ENCODE measurements around the gene POU2F1. TPM values are rescaled to one million over a fixed set of nuclear protein-coding genes. Genes with fewer than 3 reads are reported as not detected.

The POU2F1 gene
- total and polyA plus RNA-seq, 4 donors: 1.1 to 28.6 (median 13.7) TPM

GRCh38 chr1:167263819-167264464 is 43.3 kb downstream of the POU2F1 start:
- H3K4me1 ChIP-seq (ENCODE audit: control insufficient read depth in 1 of 2, insufficient read depth in 2 of 2, low read length in 2 of 2): peaks cover 3 to 5% of the 10 kb centered on the region in 2 donors
- intact Hi-C loops (cut with DNase I): loop anchor here (2.0 to 10.0 kb wide), 2 partner anchors 181 to 271 kb away; no protein-coding TSS in a partner anchor

GRCh38 chr1:167266965-167267364 is 46.3 kb downstream of the POU2F1 start:
- no peaks in the 10 kb centered on the region for H3K36me3 ChIP-seq (ENCODE audit: control insufficient read depth in 1 of 2, insufficient read depth in 2 of 2, low read length in 1 of 2)
- peaks cover 3 to 5% of the 10 kb centered on the region in 2 donors for H3K4me1 ChIP-seq (ENCODE audit: control insufficient read depth in 1 of 2, insufficient read depth in 2 of 2, low read length in 2 of 2)
- ATAC-seq (ENCODE audit: low FRiP score) (no peak), DNase-seq (no peak)
- no peak overlapping the region for H3K27ac ChIP-seq (ENCODE audit: low read depth in 1 of 2, low read length in 2 of 2)
- intact Hi-C loops (cut with DNase I): loop anchor here (5.0 to 10.0 kb wide), 3 partner anchors 175 to 268 kb away; no protein-coding TSS in a partner anchor
- no peak overlapping the region for H3K4me3 ChIP-seq (ENCODE audit: low read length in 2 of 2)
- H3K27me3 ChIP-seq (ENCODE audit: control insufficient read depth in 1 of 2, insufficient read depth in 2 of 2, low read length in 1 of 2): no peaks in the 10 kb centered on the region
- H3K9me3 ChIP-seq (ENCODE audit: control insufficient read depth, low read length): no peaks in the 10 kb centered on the region

More at GRCh38 chr1:167263819-167264464, 43.3 kb downstream of the POU2F1 start:
- ATAC-seq (ENCODE audit: low FRiP score) (no peak), DNase-seq (no peak)
- H3K36me3 ChIP-seq (ENCODE audit: control insufficient read depth in 1 of 2, insufficient read depth in 2 of 2, low read length in 1 of 2): no peaks in the 10 kb centered on the region
- H3K4me3 ChIP-seq (ENCODE audit: low read length in 2 of 2): no peak overlapping the region
- no peaks in the 10 kb centered on the region for H3K27me3 ChIP-seq (ENCODE audit: control insufficient read depth in 1 of 2, insufficient read depth in 2 of 2, low read length in 1 of 2)
- no peaks in the 10 kb centered on the region for H3K9me3 ChIP-seq (ENCODE audit: control insufficient read depth, low read length)
- no peak overlapping the region for H3K27ac ChIP-seq (ENCODE audit: low read depth in 1 of 2, low read length in 2 of 2)

GRCh38 chr1:167268347-167268787 is 47.7 kb downstream of the POU2F1 start:
- peaks cover 2 to 3% of the 10 kb centered on the region in 2 donors for H3K4me1 ChIP-seq (ENCODE audit: control insufficient read depth in 1 of 2, insufficient read depth in 2 of 2, low read length in 2 of 2)
- no peaks in the 10 kb centered on the region for H3K9me3 ChIP-seq (ENCODE audit: control insufficient read depth, low read length)
- 83 to 84% methylated on average over 2 of the region's 2 CpGs for WGBS, 2 donors
- no peaks in the 10 kb centered on the region for H3K27me3 ChIP-seq (ENCODE audit: control insufficient read depth in 1 of 2, insufficient read depth in 2 of 2, low read length in 1 of 2)
- DNase-seq: no peak
- intact Hi-C loops (cut with DNase I): loop anchor here (5.0 to 10.0 kb wide), 3 partner anchors 174 to 266 kb away; no protein-coding TSS in a partner anchor
- H3K4me3 ChIP-seq (ENCODE audit: low read length in 2 of 2): no peak overlapping the region
- no peaks in the 10 kb centered on the region for H3K36me3 ChIP-seq (ENCODE audit: control insufficient read depth in 1 of 2, insufficient read depth in 2 of 2, low read length in 1 of 2)
- H3K27ac ChIP-seq (ENCODE audit: low read depth in 1 of 2, low read length in 2 of 2): no peak overlapping the region
- no peak for ATAC-seq (ENCODE audit: low FRiP score)

DNA sequence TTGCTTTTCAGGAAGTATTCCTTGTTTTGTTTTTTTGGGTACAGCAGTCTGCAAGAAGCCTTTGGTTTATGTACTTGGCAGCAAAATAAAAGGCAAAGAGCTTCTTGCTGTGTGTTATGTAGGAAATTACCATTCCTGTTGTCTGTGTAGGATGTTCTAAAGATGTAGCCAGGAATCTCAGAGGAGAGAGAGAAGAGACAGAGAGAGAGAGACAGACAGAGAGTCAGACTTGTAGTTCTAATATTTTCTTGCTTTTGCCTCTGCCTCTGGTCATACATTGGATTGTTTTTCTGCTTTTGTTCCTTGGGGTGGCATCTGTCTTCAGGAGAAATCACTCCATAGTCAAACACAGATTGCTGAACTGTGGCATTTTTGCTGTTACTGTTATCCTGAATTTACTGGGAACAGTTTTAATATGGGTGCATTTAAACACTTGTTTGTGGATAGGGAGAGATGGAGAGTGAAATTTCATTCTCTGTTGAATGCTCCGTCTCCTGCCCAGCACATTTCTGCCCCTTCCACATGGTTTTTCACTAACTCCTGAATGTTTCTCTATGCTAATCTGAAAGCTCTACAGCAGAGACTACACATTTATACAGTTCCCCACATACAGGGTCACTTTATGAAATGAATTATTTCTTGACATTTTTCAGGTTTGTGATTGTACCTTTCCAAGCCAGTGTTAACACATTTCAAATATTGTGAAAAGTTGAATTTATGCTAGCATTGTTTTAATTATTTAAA is 49.8 kb downstream of the POU2F1 start:
- WGBS, 2 donors: 22 to 23% methylated on average over 1 of the region's 1 CpG
- DNase-seq: no peak
- ATAC-seq (ENCODE audit: low FRiP score): no peak
- Histone ChIP-seq H3K27me3 (ENCODE audit: control insufficient read depth in 1 of 2, insufficient read depth in 2 of 2, low read length in 1 of 2) (no peaks in the 10 kb centered on the region), H3K27ac (ENCODE audit: low read depth in 1 of 2, low read length in 2 of 2) (no peak overlapping the region), H3K4me1 (ENCODE audit: control insufficient read depth in 1 of 2, insufficient read depth in 2 of 2, low read length in 2 of 2) (peaks cover 0 to 2% of the 10 kb centered on the region in 2 donors), H3K36me3 (ENCODE audit: control insufficient read depth in 1 of 2, insufficient read depth in 2 of 2, low read length in 1 of 2) (no peaks in the 10 kb centered on the region), H3K4me3 (ENCODE audit: low read length in 2 of 2) (no peak overlapping the region), H3K9me3 (ENCODE audit: control insufficient read depth, low read length) (no peaks in the 10 kb centered on the region)
- intact Hi-C loops (cut with DNase I): no loop called here

DNA sequence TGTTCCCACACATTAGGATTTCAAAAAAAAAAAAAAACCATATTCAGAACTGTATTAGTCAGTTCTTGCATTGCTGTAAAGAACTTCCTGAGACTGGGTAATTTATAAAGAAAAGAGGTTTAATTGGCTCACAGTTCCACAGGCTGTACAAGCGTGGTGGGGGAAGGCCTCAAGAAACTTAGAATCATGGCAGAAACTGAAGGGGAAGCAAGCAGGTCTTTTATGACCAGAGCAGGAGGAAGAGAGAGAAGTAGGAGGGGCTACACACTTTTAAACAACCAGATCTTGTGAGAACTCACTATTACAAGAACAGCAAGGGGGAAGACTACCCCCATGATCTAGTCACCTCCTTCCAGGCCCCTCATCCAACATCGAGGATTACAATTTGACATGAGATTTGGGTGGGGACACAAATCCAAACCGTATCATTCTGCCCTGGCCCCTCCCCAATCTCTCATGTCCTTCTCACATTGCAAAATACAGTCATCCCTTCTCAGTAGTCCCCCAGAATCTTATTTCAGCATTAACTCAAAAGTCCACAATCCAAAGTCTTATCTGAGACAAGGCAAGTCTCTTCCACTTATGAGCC is 51.8 kb downstream of the POU2F1 start:
- H3K27me3 ChIP-seq (ENCODE audit: control insufficient read depth in 1 of 2, insufficient read depth in 2 of 2, low read length in 1 of 2): no peaks in the 10 kb centered on the region
- no peak overlapping the region for H3K27ac ChIP-seq (ENCODE audit: low read depth in 1 of 2, low read length in 2 of 2)
- no peak for ATAC-seq (ENCODE audit: low FRiP score)
- H3K4me1 ChIP-seq (ENCODE audit: control insufficient read depth in 1 of 2, insufficient read depth in 2 of 2, low read length in 2 of 2): no peaks in the 10 kb centered on the region
- intact Hi-C loops (cut with DNase I): no loop called here
- no peaks in the 10 kb centered on the region for H3K36me3 ChIP-seq (ENCODE audit: control insufficient read depth in 1 of 2, insufficient read depth in 2 of 2, low read length in 1 of 2)
- no peak for DNase-seq
- H3K9me3 ChIP-seq (ENCODE audit: control insufficient read depth, low read length): no peaks in the 10 kb centered on the region
- H3K4me3 ChIP-seq (ENCODE audit: low read length in 2 of 2): no peak overlapping the region
- 84 to 86% methylated on average over 3 of the region's 3 CpGs for WGBS, 2 donors

DNA sequence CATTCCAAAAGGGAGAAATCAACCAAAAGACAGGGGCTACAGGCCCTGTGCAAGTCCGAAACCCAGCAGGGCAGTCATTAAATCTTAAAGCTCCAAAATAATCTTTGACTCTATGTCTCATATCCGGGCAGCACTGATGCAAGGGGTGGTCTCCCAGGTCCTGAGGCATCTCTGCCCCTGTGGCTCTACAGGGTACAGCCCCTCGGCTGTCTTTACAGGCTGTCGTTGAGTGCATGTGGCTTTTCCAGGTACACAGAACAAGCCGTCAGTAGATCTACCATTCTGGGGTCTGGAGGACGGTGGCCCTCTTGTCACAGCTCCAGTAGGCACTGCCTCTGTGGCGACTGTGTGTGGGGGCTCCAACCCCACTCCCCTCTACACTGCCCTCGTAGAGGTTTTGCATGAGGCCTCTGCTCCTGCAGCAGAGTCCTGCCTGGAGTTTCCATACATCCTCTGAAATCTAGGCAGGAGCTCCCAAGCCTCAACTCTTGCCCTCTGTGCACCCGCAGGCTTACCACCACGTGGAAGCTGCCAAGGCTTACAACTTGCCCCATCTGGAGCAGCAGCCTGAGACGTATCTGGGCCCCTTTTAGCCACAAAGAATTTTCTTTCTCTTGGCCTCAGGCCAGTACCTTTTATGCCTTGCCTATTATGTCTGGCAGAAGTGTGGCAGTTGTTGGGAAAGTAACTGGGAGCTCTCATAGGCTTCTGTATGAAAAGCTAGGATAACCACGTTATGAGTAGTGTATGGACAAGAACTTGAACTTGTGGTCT is 52.5 kb downstream of the POU2F1 start:
- intact Hi-C loops (cut with DNase I): no loop called here
- ATAC-seq (ENCODE audit: low FRiP score): no peak
- peaks cover 0 to 2% of the 10 kb centered on the region in 2 donors for H3K4me1 ChIP-seq (ENCODE audit: control insufficient read depth in 1 of 2, insufficient read depth in 2 of 2, low read length in 2 of 2)

DNA sequence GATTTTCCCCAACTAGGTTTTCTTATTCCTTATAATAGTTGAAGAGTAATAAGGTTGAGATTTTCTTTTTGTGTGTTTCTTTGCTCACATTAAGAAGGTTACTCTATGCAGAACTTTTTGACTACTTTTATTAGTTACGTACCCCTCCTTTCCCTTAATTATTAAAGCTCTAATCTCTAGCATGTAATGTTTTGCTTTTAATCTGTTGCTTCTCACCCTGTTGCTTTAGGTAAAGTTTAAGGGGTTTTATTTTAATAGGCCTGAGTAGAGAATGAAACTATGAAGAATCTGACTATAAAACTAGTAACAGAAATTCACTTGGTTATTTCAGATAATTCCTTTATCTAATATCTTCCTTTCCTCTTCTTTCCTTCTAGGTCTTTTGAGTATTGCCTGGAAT is 53.4 kb downstream of the POU2F1 start:
- Histone ChIP-seq H3K9me3 (ENCODE audit: control insufficient read depth, low read length) (no peaks in the 10 kb centered on the region), H3K27me3 (ENCODE audit: control insufficient read depth in 1 of 2, insufficient read depth in 2 of 2, low read length in 1 of 2) (no peaks in the 10 kb centered on the region), H3K4me1 (ENCODE audit: control insufficient read depth in 1 of 2, insufficient read depth in 2 of 2, low read length in 2 of 2) (peaks cover 0 to 2% of the 10 kb centered on the region in 2 donors), H3K36me3 (ENCODE audit: control insufficient read depth in 1 of 2, insufficient read depth in 2 of 2, low read length in 1 of 2) (no peaks in the 10 kb centered on the region), H3K4me3 (ENCODE audit: low read length in 2 of 2) (no peak overlapping the region), H3K27ac (ENCODE audit: low read depth in 1 of 2, low read length in 2 of 2) (no peak overlapping the region)
- DNase-seq (no peak), ATAC-seq (ENCODE audit: low FRiP score) (no peak)
- WGBS, 2 donors: 81 to 86% methylated on average over 1 of the region's 1 CpG
- intact Hi-C loops (cut with DNase I): no loop called here

More for the DNA sequence above, 52.5 kb downstream of the POU2F1 start:
- Histone ChIP-seq H3K27ac (ENCODE audit: low read depth in 1 of 2, low read length in 2 of 2) (no peak overlapping the region), H3K9me3 (ENCODE audit: control insufficient read depth, low read length) (no peaks in the 10 kb centered on the region), H3K4me3 (ENCODE audit: low read length in 2 of 2) (no peak overlapping the region), H3K36me3 (ENCODE audit: control insufficient read depth in 1 of 2, insufficient read depth in 2 of 2, low read length in 1 of 2) (no peaks in the 10 kb centered on the region), H3K27me3 (ENCODE audit: control insufficient read depth in 1 of 2, insufficient read depth in 2 of 2, low read length in 1 of 2) (no peaks in the 10 kb centered on the region)
- no peak for DNase-seq
- WGBS, 2 donors: 53 to 61% methylated on average over 12 of the region's 12 CpGs

- no peak for DNase-seq
- Histone ChIP-seq H3K9me3 (ENCODE audit: control insufficient read depth, low read length) (no peaks in the 10 kb centered on the region), H3K27ac (ENCODE audit: low read depth in 1 of 2, low read length in 2 of 2) (no peak overlapping the region), H3K4me1 (ENCODE audit: control insufficient read depth in 1 of 2, insufficient read depth in 2 of 2, low read length in 2 of 2) (peaks cover 0 to 2% of the 10 kb centered on the region in 2 donors), H3K27me3 (ENCODE audit: control insufficient read depth in 1 of 2, insufficient read depth in 2 of 2, low read length in 1 of 2) (no peaks in the 10 kb centered on the region), H3K36me3 (ENCODE audit: control insufficient read depth in 1 of 2, insufficient read depth in 2 of 2, low read length in 1 of 2) (no peaks in the 10 kb centered on the region), H3K4me3 (ENCODE audit: low read length in 2 of 2) (no peak overlapping the region)
- intact Hi-C loops (cut with DNase I): no loop called here
- no peak for ATAC-seq (ENCODE audit: low FRiP score)
- 96 to 97% methylated on average over 3 of the region's 3 CpGs for WGBS, 2 donors
These were observed 56.3 kb downstream of the POU2F1 start for GRCh38 chr1:167276969-167277368.

Data from aorta (tissue), 5 donors.